HepG2 (cell line): ENCODE data around the gene PMFBP1. TPM values are rescaled to one million over a fixed set of nuclear protein-coding genes. Genes with fewer than 3 reads are reported as not detected.

Source experiments
- CEBPB ChIP-seq: IDR thresholded peaks from 2 replicates; pipeline ENCODE4 v1.6.1; 2011; ENCODE audit warnings: low read depth, low read length, improper control_type of control experiment, borderline replicate concordance
- HNF4A ChIP-seq: sonication (generic); formaldehyde crosslinking; IDR thresholded peaks from 2 replicates; pipeline ENCODE4 v1.4.0; 2020; ENCODE audit warnings: missing genetic modification reagents
- KMT2A ChIP-seq: sonication (generic); formaldehyde crosslinking; IDR thresholded peaks from 2 replicates; pipeline ENCODE4 v1.4.0; 2020; ENCODE audit warnings: missing genetic modification reagents
- MEIS1 ChIP-seq: sonication (generic); formaldehyde crosslinking; IDR thresholded peaks from 2 replicates; pipeline ENCODE4 v1.9.0; 2021; ENCODE audit warnings: mild to moderate bottlenecking, missing genetic modification reagents, moderate library complexity, borderline replicate concordance
- MZF1 ChIP-seq: sonication (generic); formaldehyde crosslinking; IDR thresholded peaks from 2 replicates; pipeline ENCODE4 v1.8.1; 2023; ENCODE audit warnings: mild to moderate bottlenecking, missing genetic modification reagents, borderline replicate concordance
- NKX3-1 ChIP-seq: sonication (generic); formaldehyde crosslinking; IDR thresholded peaks from 2 replicates; pipeline ENCODE4 v1.5.0; 2020; ENCODE audit warnings: missing genetic modification reagents
- PHF21A ChIP-seq: sonication (generic); formaldehyde crosslinking; IDR thresholded peaks from 2 replicates; pipeline ENCODE4 v1.5.0; 2020; ENCODE audit warnings: mild to moderate bottlenecking, missing genetic modification reagents
- RCOR2 ChIP-seq: IDR thresholded peaks from 2 replicates; pipeline ENCODE4 v1.6.1; 2016; ENCODE audit warnings: missing biosample characterization, missing genetic modification reagents
- RELA ChIP-seq: sonication (generic); formaldehyde crosslinking; IDR thresholded peaks from 2 replicates; pipeline ENCODE4 v1.4.0; 2020; ENCODE audit warnings: missing genetic modification reagents
- RFX5 ChIP-seq: IDR thresholded peaks from 2 replicates; pipeline ENCODE4 v1.6.1; 2011; ENCODE audit warnings: low read depth, low read length, improper control_type of control experiment
- SALL1 ChIP-seq: sonication (generic); formaldehyde crosslinking; IDR thresholded peaks from 2 replicates; pipeline ENCODE4 v1.8.0; 2022; ENCODE audit warnings: mild to moderate bottlenecking, missing genetic modification reagents
- SIX4 ChIP-seq: sonication (generic); formaldehyde crosslinking; IDR thresholded peaks from 2 replicates; pipeline ENCODE4 v1.4.0; 2020; ENCODE audit warnings: missing genetic modification reagents
- SMYD3 ChIP-seq: sonication (generic); formaldehyde crosslinking; IDR thresholded peaks from 2 replicates; pipeline ENCODE4 v1.8.1; 2023; ENCODE audit warnings: mild to moderate bottlenecking, missing genetic modification reagents
- SRSF1 ChIP-seq: fragments of 200-400 bp; formaldehyde crosslinking; optimal IDR thresholded peaks from 2 replicates; pipeline ENCODE3; 2017; ENCODE audit warnings: mild to moderate bottlenecking, low read depth, low read length, moderate library complexity
- SYNCRIP ChIP-seq: fragments of 200-400 bp; formaldehyde crosslinking; IDR thresholded peaks from 2 replicates; pipeline ENCODE4 v1.6.1; 2018; ENCODE audit warnings: mild to moderate bottlenecking, low read depth, low read length; ENCODE audit not compliant: insufficient read depth
- TCF7 ChIP-seq: sonication (generic); IDR thresholded peaks from 2 replicates; pipeline ENCODE4 v1.6.1; 2016; ENCODE audit warnings: antibody characterized with exemption, low read depth
- ZBTB25 ChIP-seq: IDR thresholded peaks from 2 replicates; pipeline ENCODE4 v1.6.1; 2018; ENCODE audit warnings: missing genetic modification reagents
- ZBTB40 ChIP-seq, 2 experiments: fragments of 450-650 bp in 1 of 2; sonication (generic) in 1 of 2; formaldehyde crosslinking in 1 of 2; IDR thresholded peaks; 2 replicates each; pipeline versions ENCODE4 v1.6.1 to v1.8.0; 2016 to 2022; ENCODE audit warnings: antibody characterized with exemption in 1 of 2, mild to moderate bottlenecking in 1 of 2, missing genetic modification reagents in 1 of 2
- ZNF234 ChIP-seq: sonication (generic); formaldehyde crosslinking; conservative IDR thresholded peaks from 2 replicates; pipeline ENCODE4 v1.5.1; 2020; ENCODE audit warnings: mild to moderate bottlenecking, missing genetic modification reagents
- ZNF253 ChIP-seq: sonication (generic); formaldehyde crosslinking; IDR thresholded peaks from 2 replicates; pipeline ENCODE4 v1.8.0; 2022; ENCODE audit warnings: mild to moderate bottlenecking, missing genetic modification reagents, borderline replicate concordance
- ZNF317 ChIP-seq: sonication (generic); formaldehyde crosslinking; IDR thresholded peaks from 2 replicates; pipeline ENCODE4 v1.5.0; 2020; ENCODE audit warnings: mild to moderate bottlenecking, missing genetic modification reagents
- ZNF552 ChIP-seq: sonication (generic); formaldehyde crosslinking; IDR thresholded peaks from 2 replicates; pipeline ENCODE4 v1.9.0; 2022; ENCODE audit warnings: missing genetic modification reagents, mild to moderate bottlenecking, borderline replicate concordance
- polyA plus RNA-seq, 8 experiments: library from polyadenylated mRNA; depleted of rRNA in 3 of 8; stranded (reverse) in 7 of 8; unstranded in 1 of 8; fragments of >200 nt; fragmentation: Illumina TruSeq in 4 of 8; extraction: Trizol in 4 of 8; gene quantifications; 2 replicates each; pipeline versions ENCODE4 v1.2.1 to v1.2.3, GENCODE V29; 2011 to 2016; ENCODE audit warnings: low read depth in 4 of 8, missing spikeins in 1 of 8, mixed read lengths in 1 of 8; ENCODE audit not compliant: insufficient read depth in 1 of 8
- total RNA-seq, 5 experiments: library from RNA; depleted of rRNA; stranded (reverse); fragments of >200 nt; fragmentation: Illumina TruSeq; extraction: Trizol; gene quantifications; 2 replicates each; pipeline ENCODE4 v1.2.3, GENCODE V29; 2016; ENCODE audit warnings: low read depth in 1 of 5

PMFBP1 gene
- total and polyA plus RNA-seq, 2 of the 13 experiments (the other 11 are each of a cell fraction or from before 2014, with no cell fraction given): 1.9 to 3.8 TPM

GRCh38 chr16:72083778-72084404, 88.1 kb downstream of the PMFBP1 start (continued):
- TF ChIP-seq ZBTB40 (IDR thresholded peaks at IDR 0.05) (no peak), ZBTB40 (CRISPR knock-in tag; IDR thresholded peaks at IDR 0.05) (no peak), RFX5 (no peak), SYNCRIP (no peak), ZNF317 (CRISPR knock-in tag) (peak; percentile 75; the same call in 1 of the 2 replicates), ZBTB25 (CRISPR knock-in tag) (no peak), ZNF234 (CRISPR knock-in tag) (no peak), RELA (no peak), ZNF253 (CRISPR knock-in tag) (no peak), MZF1 (CRISPR knock-in tag) (no peak), SMYD3 (CRISPR knock-in tag) (no peak), NKX3-1 (CRISPR knock-in tag) (no peak), SALL1 (CRISPR knock-in tag) (peak; percentile 8; the same call in 1 of the 2 replicates), HNF4A (peak; percentile 94), KMT2A (CRISPR knock-in tag) (no peak), SRSF1 (no peak), TCF7 (no peak; the same call in 1 of the 2 replicates), RCOR2 (CRISPR knock-in tag) (no peak), CEBPB (peak; percentile 72), MEIS1 (CRISPR knock-in tag) (no peak), PHF21A (CRISPR knock-in tag) (no peak), SIX4 (no peak), ZNF552 (no peak)
